ENCODE measurements around the gene SCYL3.
"Not testable (repeated sequence)": the region's sequence is repeated elsewhere in the genome, so short reads cannot be mapped to it uniquely, and the experiment has no call there.

The SCYL3 gene

DNA sequence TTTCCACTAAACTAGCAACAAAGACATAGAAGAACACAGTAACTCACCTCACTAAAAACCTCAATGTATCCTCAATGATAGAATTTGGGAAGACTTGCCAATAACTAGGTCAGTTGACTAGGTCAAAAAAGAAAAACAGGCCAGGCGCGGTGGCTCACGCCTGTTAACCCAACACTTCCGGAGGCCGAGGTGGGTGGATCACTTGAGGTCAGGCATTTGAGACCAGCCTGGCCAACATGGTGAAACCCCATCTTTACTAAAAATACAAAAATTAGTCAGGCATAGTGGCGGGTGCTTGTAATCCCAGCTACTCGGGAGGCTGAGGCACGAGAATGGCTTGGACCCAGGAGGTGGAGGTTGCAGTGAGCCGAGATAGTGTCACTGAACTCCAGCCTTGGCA, 24.5 kb upstream of the SCYL3 start:
- H3K4me3 Mint-ChIP-seq; intact Hi-C loops (cut with micrococcal nuclease); H3K4me1 Mint-ChIP-seq (ENCODE audit: low read depth); H3K27ac Mint-ChIP-seq; H3K9me3 Mint-ChIP-seq; H3K27me3 Mint-ChIP-seq; H3K36me3 Mint-ChIP-seq (ENCODE audit: low read depth): not testable (repeated sequence)

DNA sequence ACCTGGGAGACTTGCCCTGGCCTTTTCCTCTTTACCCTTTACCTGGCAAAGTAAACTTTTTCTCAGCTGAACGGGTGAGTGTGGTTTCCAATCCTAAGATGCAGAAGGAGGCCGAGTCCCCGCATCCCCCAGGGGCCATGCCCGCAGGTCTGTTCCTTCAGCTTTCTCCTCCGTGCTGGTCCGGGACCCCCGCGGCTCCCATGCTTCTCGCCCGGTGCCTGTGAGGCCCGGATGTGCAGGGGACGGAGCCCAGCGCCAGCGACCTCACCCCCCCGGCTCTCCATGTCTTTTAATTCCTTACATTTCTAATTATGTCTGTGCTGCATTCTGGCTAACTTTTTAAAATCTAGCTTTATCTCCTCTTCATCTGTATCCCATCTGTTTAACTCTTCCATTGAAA, 21.5 kb upstream of the SCYL3 start:
- Mint-ChIP-seq H3K36me3 (ENCODE audit: low read depth) (no peaks in the 10 kb centered on the region), H3K9me3 (no peaks in the 10 kb centered on the region), H3K4me1 (ENCODE audit: low read depth) (peaks cover 9% of the 10 kb centered on the region), H3K4me3 (no peak overlapping the region), H3K27ac (no peak overlapping the region), H3K27me3 (no peaks in the 10 kb centered on the region)
- intact Hi-C loops (cut with micrococcal nuclease), result no loop called here

DNA sequence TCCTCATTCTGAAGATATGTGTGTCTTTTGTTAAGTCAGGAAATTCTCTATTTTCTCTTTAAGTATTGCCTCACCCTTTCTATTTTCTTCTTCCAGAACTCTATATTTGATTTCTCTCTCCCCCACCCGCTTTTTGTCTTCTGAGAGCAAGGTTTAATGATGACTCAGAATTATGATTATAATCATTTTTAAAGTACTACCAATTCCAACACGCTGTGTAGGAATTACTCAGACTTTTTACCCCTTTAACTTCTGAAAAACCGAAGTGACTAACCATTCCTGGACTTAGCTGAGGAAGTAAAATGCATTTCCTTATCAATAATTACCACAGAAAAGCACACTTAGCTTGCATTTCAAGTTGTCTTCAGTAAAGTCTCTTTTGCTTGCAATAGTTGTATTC, 20.8 kb upstream of the SCYL3 start:
- H3K4me3 Mint-ChIP-seq, result no peak overlapping the region
- H3K27me3 Mint-ChIP-seq, result no peaks in the 10 kb centered on the region
- no peaks in the 10 kb centered on the region for H3K36me3 Mint-ChIP-seq (ENCODE audit: low read depth)
- H3K4me1 Mint-ChIP-seq (ENCODE audit: low read depth), result peaks cover 9% of the 10 kb centered on the region
- H3K27ac Mint-ChIP-seq, result no peak overlapping the region
- H3K9me3 Mint-ChIP-seq, result no peaks in the 10 kb centered on the region
- intact Hi-C loops (cut with micrococcal nuclease), result no loop called here

DNA sequence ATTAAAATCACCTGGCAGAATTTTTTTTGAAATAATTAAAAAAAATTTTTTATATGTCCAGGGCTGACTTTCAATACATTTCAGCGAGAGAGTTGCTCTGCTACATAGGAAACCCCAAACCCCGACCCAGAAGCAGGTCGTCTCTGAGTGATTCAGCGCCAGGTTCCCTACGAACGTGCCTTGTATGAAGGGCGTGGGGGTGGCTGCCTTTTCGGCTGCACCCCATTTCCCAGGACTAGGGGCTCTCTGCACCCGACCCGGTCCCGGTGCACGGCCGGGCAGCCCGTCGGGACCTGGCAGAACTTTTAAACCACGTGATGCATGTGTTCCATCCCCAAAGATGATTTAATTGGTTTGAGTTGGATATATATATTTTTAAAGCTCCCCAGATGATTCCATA, 15.8 kb upstream of the SCYL3 start:
- intact Hi-C loops (cut with micrococcal nuclease), result no loop called here
- Mint-ChIP-seq H3K4me3 (no peak overlapping the region), H3K9me3 (no peaks in the 10 kb centered on the region), H3K27ac (no peak overlapping the region), H3K36me3 (ENCODE audit: low read depth) (no peaks in the 10 kb centered on the region), H3K27me3 (peaks cover under 1% of the 10 kb centered on the region), H3K4me1 (ENCODE audit: low read depth) (peaks cover 18% of the 10 kb centered on the region)

DNA sequence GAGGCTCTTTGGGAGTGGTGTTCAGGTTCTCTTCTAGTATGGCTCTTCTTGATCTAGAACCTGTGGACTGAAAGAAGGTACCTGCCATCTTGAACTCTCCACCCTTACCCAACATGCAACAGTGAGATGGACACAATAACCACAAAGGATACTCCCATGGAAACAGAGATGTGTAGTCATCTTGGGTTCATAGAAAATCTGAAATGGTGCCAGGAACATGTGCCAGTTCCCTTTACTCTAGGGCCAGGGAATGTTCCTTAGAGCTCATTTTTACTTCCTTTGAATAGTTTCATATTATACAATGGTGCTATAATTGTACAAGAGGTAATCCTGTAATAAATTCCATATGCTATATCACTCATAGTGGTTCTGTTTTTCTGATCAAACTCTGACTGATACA, 13.2 kb upstream of the SCYL3 start:
- peaks cover 27% of the 10 kb centered on the region for H3K4me1 Mint-ChIP-seq (ENCODE audit: low read depth)
- H3K27ac Mint-ChIP-seq, result no peak overlapping the region
- intact Hi-C loops (cut with micrococcal nuclease), result no loop called here
- no peaks in the 10 kb centered on the region for H3K9me3 Mint-ChIP-seq
- no peaks in the 10 kb centered on the region for H3K36me3 Mint-ChIP-seq (ENCODE audit: low read depth)
- H3K27me3 Mint-ChIP-seq, result peaks cover 9% of the 10 kb centered on the region
- H3K4me3 Mint-ChIP-seq, result no peak overlapping the region

DNA sequence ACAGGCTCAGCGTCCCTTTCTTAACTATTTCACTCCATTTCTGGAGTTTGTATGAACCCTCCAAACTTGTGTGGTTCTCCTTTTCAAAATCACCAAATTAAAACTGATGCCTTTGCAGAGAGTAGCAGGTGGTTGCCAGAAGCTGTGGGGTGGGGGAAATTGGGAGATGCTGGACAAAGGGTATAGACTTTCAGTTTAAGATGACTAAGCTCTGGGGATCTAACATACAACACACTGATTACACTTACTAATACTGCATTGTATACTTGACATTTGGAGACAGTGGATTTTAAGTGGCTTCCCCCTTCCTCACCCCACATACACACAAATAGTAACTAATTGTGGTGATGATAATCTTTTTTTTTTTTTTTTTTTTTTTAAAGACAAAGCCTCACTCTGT, 11.1 kb upstream of the SCYL3 start:
- intact Hi-C loops (cut with micrococcal nuclease), result no loop called here
- Mint-ChIP-seq H3K9me3 (no peaks in the 10 kb centered on the region), H3K36me3 (ENCODE audit: low read depth) (no peaks in the 10 kb centered on the region), H3K4me1 (ENCODE audit: low read depth) (peaks cover 27% of the 10 kb centered on the region), H3K4me3 (no peak overlapping the region), H3K27ac (no peak overlapping the region), H3K27me3 (peaks cover 14% of the 10 kb centered on the region)

DNA sequence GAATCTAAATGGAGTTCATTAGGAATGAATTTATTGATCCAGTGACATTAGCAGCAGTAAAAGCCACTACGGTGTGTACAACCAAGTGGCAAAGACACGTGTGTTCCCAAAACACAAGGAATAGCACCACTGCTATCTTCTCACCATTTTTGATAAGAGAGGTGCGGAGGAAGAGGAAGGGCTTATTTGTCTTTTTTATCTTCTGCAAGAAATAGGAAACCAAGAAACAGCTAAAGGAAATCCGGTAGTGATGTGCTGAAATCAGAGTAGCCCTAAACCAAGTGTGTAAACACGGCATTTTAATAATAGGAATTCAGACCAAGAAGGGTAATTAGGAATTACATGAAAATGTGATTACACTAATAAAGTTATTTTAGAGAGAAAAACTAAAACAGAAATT, 9.1 kb upstream of the SCYL3 start:
- Mint-ChIP-seq H3K36me3 (ENCODE audit: low read depth) (no peaks in the 10 kb centered on the region), H3K27me3 (peaks cover 14% of the 10 kb centered on the region), H3K27ac (no peak overlapping the region), H3K9me3 (no peaks in the 10 kb centered on the region), H3K4me1 (ENCODE audit: low read depth) (peaks cover 21% of the 10 kb centered on the region), H3K4me3 (no peak overlapping the region)
- intact Hi-C loops (cut with micrococcal nuclease), result no loop called here

DNA sequence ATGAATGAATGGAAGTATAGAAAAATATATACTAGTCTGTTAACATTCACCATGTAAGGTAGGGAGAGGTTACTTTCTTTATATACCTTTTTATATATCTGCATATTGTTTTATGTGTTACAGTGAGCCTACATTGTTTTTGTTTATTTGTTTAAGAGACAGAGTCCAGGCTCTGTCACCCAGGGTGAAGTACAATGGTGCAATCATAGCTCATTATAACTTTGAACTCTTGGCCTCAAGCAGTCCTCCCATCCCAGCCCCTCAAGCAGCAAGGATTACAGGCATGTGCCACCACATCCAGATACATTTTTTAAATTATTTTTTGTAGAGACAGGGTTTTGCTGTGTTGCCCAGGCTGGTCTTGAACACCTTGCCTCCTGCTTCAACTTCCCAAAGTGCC, 7.4 kb upstream of the SCYL3 start:
- intact Hi-C loops (cut with micrococcal nuclease), result no loop called here
- Mint-ChIP-seq H3K27ac (no peak overlapping the region), H3K4me1 (ENCODE audit: low read depth) (peaks cover 18% of the 10 kb centered on the region)

DNA sequence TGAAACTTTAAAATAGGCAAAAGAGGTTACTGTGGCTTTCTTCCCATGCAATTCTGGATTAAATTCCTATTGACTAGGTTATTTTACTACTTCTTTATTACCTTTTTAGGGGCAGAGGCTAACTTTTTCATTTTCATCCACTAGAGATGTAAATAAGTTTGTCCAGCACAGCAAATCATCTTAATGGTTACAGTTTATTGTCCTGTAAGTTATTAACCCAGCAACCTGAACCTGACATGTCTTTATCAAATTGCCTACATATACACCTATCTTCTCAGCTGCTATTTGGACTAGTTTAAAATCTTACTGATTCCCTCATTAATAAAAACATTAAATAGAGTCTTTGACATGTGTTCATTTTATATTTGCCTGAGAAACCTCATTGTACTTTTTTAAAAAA, 6.9 kb upstream of the SCYL3 start:
- no peak overlapping the region for H3K27ac Mint-ChIP-seq
- intact Hi-C loops (cut with micrococcal nuclease), result no loop called here
- H3K9me3 Mint-ChIP-seq, result no peaks in the 10 kb centered on the region
- no peak overlapping the region for H3K4me3 Mint-ChIP-seq
- peaks cover 24% of the 10 kb centered on the region for H3K27me3 Mint-ChIP-seq
- peaks cover 23% of the 10 kb centered on the region for H3K4me1 Mint-ChIP-seq (ENCODE audit: low read depth)
- H3K36me3 Mint-ChIP-seq (ENCODE audit: low read depth), result no peaks in the 10 kb centered on the region

More for the DNA sequence above, 7.4 kb upstream of the SCYL3 start:
- no peaks in the 10 kb centered on the region for H3K36me3 Mint-ChIP-seq (ENCODE audit: low read depth)
- no peak overlapping the region for H3K4me3 Mint-ChIP-seq
- H3K9me3 Mint-ChIP-seq, result no peaks in the 10 kb centered on the region
- peaks cover 24% of the 10 kb centered on the region for H3K27me3 Mint-ChIP-seq

DNA sequence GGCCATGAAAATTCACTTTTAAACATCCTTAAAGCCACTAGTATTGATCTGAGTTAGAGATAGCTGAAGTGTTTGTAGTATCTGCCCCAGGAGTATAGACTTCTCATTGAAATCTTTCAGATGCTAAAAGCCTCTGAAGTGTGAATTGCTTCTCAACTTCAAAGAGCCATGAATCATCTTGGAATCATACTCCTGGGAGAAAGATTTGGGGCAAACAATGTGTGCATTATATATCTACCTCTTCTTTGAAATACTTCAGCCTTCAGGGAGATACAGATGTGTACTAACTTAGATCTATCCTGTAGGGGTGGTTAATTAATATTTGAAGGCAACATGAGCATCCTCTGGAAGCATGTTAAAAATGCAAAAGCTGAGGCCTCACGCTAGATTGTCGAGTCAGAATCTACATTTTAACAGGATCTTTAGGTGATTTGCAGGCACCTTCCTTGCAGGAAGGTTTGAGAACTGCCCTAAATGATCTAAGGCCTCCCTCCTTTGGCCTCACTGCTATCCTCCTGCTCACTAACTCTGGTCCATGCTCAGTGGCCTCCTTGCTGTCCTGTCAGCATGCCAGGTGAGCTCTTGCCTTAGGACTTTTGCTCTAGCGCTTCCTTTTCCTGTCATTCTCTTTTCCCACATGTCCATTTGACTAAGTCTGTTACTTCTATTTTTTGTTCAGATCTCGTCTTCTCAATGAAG, 6.0 kb upstream of the SCYL3 start:
- Mint-ChIP-seq H3K27ac (no peak overlapping the region), H3K4me3 (no peak overlapping the region), H3K4me1 (ENCODE audit: low read depth) (peaks cover 25% of the 10 kb centered on the region), H3K36me3 (ENCODE audit: low read depth) (no peaks in the 10 kb centered on the region), H3K27me3 (peaks cover 24% of the 10 kb centered on the region), H3K9me3 (no peaks in the 10 kb centered on the region)
- intact Hi-C loops (cut with micrococcal nuclease), result loop anchor here (10.0 kb wide), 1 partner anchor 1415 kb away; the partner anchor contains the start of gene FMO4

DNA sequence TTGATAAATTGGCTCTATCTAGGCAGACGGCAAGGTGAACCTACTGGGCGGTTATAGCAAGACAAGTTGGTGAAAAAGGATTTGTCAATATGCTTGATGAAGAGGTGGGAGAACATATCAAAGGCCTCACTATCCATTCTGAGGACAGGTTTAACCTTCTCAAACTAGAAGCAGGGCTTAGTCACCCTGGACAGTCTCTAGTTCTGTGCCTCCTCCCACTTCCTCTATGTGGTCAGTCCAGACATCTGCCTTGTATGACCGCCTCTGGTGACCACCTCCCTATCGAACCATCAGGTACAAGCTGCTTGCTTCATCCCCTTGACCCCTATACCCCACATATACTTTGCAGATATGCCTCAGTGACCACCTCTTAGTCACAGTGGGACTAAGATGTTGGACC, 2.3 kb upstream of the SCYL3 start:
- Mint-ChIP-seq H3K4me3 (no peak overlapping the region), H3K27me3 (peaks cover 14% of the 10 kb centered on the region), H3K36me3 (ENCODE audit: low read depth) (peaks cover 12% of the 10 kb centered on the region), H3K9me3 (no peaks in the 10 kb centered on the region), H3K27ac (peak overlapping the region; percentile 66), H3K4me1 (ENCODE audit: low read depth) (peaks cover 30% of the 10 kb centered on the region)
- intact Hi-C loops (cut with micrococcal nuclease), result loop anchor here (10.0 kb wide), 1 partner anchor 1419 kb away; the partner anchor contains the start of gene FMO4

DNA sequence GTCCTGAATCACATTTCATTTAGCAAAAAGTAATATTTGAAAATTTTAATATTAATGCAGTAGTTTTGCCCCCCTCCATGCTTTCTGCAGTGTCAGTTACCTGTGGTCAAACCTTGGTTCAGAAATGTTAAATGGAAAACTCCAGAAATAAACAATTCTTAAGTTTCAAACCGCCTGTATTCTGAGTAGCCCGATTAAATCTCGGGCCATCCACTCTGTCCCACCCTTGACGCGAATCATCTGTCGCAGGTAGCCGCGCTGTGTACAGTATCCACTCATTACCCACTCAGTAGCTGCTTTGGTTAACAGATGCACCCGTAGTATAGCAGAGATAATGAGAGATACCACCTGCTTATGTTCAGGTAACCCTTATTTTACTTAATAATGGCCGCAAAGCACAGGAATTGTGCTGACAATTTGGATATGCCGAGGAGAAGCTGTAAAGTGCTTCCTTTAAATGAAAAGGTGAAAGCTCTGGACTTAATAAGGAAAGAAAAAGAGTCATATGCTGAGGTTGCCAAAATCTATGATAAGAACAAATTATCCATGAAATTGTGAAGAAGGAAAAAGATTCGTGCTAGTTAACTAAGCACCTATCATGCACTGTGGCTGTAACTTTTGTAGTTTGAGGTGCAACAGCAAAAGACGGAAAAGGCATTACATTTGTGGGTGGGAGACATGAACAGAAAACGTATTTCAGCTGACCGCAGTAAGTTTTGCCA, 889 bp upstream of the SCYL3 start:
- Mint-ChIP-seq H3K36me3 (ENCODE audit: low read depth) (peaks cover 14% of the 10 kb centered on the region), H3K27ac (peak overlapping the region; percentile 100), H3K9me3 (no peaks in the 10 kb centered on the region)

DNA sequence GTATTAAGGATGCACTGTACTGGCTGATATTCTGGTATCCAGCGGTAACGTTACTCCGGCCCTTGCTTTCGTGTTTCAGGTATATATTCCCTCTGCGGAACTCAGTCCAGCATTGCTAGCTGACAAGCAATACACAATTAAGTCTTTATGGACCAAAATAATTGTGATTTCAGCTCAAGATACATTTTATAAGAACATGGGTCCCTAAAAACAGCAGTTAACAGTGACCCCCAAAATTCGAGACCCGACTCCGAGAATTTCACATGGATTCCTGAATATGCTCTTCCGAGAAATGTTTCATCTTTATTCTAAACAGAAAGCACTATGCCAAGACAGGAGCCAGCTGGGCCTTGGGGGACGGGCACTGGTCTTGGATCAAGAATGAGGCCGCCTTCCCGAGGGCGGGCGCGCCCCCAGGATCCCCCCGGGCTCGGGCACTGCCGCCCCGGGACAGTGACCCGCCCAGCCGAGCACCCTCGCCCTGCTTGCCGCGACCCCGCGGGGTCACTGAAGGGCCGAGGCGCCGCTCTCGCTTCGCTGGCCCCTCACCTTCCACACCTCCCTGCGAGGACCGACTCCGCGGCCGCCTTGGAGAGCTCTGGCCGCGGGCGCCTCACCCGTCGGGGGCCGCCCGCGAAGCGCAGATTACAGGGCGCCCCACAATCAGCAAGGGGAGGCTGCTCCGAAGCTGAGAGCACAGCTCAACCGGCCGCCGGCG, 610 bp downstream of the SCYL3 start:
- no peaks in the 10 kb centered on the region for H3K9me3 Mint-ChIP-seq
- peak overlapping the region; percentile 87 for H3K4me3 Mint-ChIP-seq
- peaks cover 19% of the 10 kb centered on the region for H3K36me3 Mint-ChIP-seq (ENCODE audit: low read depth)
- peaks cover 44% of the 10 kb centered on the region for H3K4me1 Mint-ChIP-seq (ENCODE audit: low read depth)
- peak overlapping the region; percentile 100 for H3K27ac Mint-ChIP-seq
- H3K27me3 Mint-ChIP-seq, result peaks cover 11% of the 10 kb centered on the region
- intact Hi-C loops (cut with micrococcal nuclease), result loop anchor here (1.0 to 10.0 kb wide), 6 partner anchors 98 to 1422 kb away; partner anchors contain the start of genes BLZF1, FMO4, GORAB and KIFAP3

More for the DNA sequence above, 889 bp upstream of the SCYL3 start:
- Mint-ChIP-seq H3K4me3 (peak overlapping the region; percentile 87), H3K27me3 (peaks cover 11% of the 10 kb centered on the region), H3K4me1 (ENCODE audit: low read depth) (peaks cover 40% of the 10 kb centered on the region)
- intact Hi-C loops (cut with micrococcal nuclease), result loop anchor here (5.0 to 10.0 kb wide), 5 partner anchors 178 to 1420 kb away; partner anchors contain the start of genes BLZF1, FMO4, GORAB and KIFAP3

Data from dendritic cell treated with granulocyte-macrophage colony-stimulating factor and Interleukin-4, amounts not matched to agents 40 ng/mL and 50 ng/mL, for 4 days (primary cell).